GM18502 (cell line): ENCODE data around the gene AQP1.

Experiments
- ATAC-seq: cut with Tn5 transposase; IDR thresholded peaks from one replicate; pipeline ENCODE4 v1.9.1; 2021; ENCODE audit warnings: mild to moderate bottlenecking; ENCODE audit not compliant: unreplicated experiment, poor library complexity

Gene AQP1

GRCh38 chr7:30881448-30881847 lies 30.2 kb upstream of the AQP1 start:
- no peak for ATAC-seq

- no peak for ATAC-seq
Observed at GRCh38 chr7:30884881-30885280, 26.8 kb upstream of the AQP1 start.

GRCh38 chr7:30886608-30887011 lies 25.0 kb upstream of the AQP1 start:
- ATAC-seq = no peak

GRCh38 chr7:30887464-30887872 lies 24.2 kb upstream of the AQP1 start:
- no peak for ATAC-seq

GRCh38 chr7:30888747-30889146 lies 22.9 kb upstream of the AQP1 start:
- no peak for ATAC-seq

GRCh38 chr7:30890226-30890625 lies 21.4 kb upstream of the AQP1 start:
- ATAC-seq = no peak

- no peak for ATAC-seq
Observed at GRCh38 chr7:30893357-30893756, 18.3 kb upstream of the AQP1 start.

- ATAC-seq = no peak
Observed at GRCh38 chr7:30894009-30894408, 17.6 kb upstream of the AQP1 start.

- ATAC-seq = no peak
Observed at GRCh38 chr7:30894866-30895605, 16.6 kb upstream of the AQP1 start.

- ATAC-seq = no peak
Observed at GRCh38 chr7:30896036-30896435, 15.6 kb upstream of the AQP1 start.

GRCh38 chr7:30896783-30897637 lies 14.6 kb upstream of the AQP1 start:
- ATAC-seq = no peak

GRCh38 chr7:30897770-30898169 lies 13.9 kb upstream of the AQP1 start:
- ATAC-seq = no peak

- ATAC-seq = no peak
Observed at GRCh38 chr7:30898411-30898810, 13.2 kb upstream of the AQP1 start.

GRCh38 chr7:30899066-30899465 lies 12.6 kb upstream of the AQP1 start:
- ATAC-seq = no peak

GRCh38 chr7:30899630-30900029 lies 12.0 kb upstream of the AQP1 start:
- ATAC-seq = no peak

GRCh38 chr7:30900053-30900452 lies 11.6 kb upstream of the AQP1 start:
- ATAC-seq = no peak

- no peak for ATAC-seq
Observed at GRCh38 chr7:30900803-30901362, 10.8 kb upstream of the AQP1 start.

GRCh38 chr7:30901856-30902255 lies 9.8 kb upstream of the AQP1 start:
- no peak for ATAC-seq

- no peak for ATAC-seq
Observed at GRCh38 chr7:30902466-30902865, 9.2 kb upstream of the AQP1 start.

GRCh38 chr7:30903146-30903545 lies 8.5 kb upstream of the AQP1 start:
- ATAC-seq = no peak

- no peak for ATAC-seq
Observed at GRCh38 chr7:30904561-30904960, 7.1 kb upstream of the AQP1 start.
